Inferior parietal cortex (tissue), 1 donor: ENCODE results near the gene TFF2.

ENCODE experiments used
- DNase-seq: peaks from one replicate; pipeline ENCODE4 v3.0.0-alpha.2; 2016; ENCODE audit errors: extremely low spot score

TFF2 gene

GRCh38 chr21:42384156-42384945 is 33.6 kb upstream of the TFF2 start:
- no peak for DNase-seq

GRCh38 chr21:42383331-42383730 is 32.5 kb upstream of the TFF2 start:
- no peak for DNase-seq

- no peak for DNase-seq
These were observed 32.1 kb upstream of the TFF2 start for GRCh38 chr21:42382915-42383314.

GRCh38 chr21:42381347-42381984 is 30.7 kb upstream of the TFF2 start:
- no peak for DNase-seq

- no peak for DNase-seq
These were observed 28.8 kb upstream of the TFF2 start for GRCh38 chr21:42379426-42380215.

- no peak for DNase-seq
These were observed 27.6 kb upstream of the TFF2 start for GRCh38 chr21:42378418-42378817.

- no peak for DNase-seq
These were observed 27.2 kb upstream of the TFF2 start for GRCh38 chr21:42377951-42378340.

- DNase-seq = no peak
These were observed 26.6 kb upstream of the TFF2 start for GRCh38 chr21:42377211-42377950.

GRCh38 chr21:42376338-42376982 is 25.7 kb upstream of the TFF2 start:
- DNase-seq = no peak

GRCh38 chr21:42375966-42376337 is 25.2 kb upstream of the TFF2 start:
- DNase-seq = no peak

- DNase-seq = no peak
These were observed 24.7 kb upstream of the TFF2 start for GRCh38 chr21:42375506-42375905.

- DNase-seq = no peak
These were observed 24.2 kb upstream of the TFF2 start for GRCh38 chr21:42374864-42375499.

- no peak for DNase-seq
These were observed 23.7 kb upstream of the TFF2 start for GRCh38 chr21:42374457-42374856.

- DNase-seq = no peak
These were observed 23.2 kb upstream of the TFF2 start for GRCh38 chr21:42373908-42374455.

- no peak for DNase-seq
These were observed 22.6 kb upstream of the TFF2 start for GRCh38 chr21:42373196-42373907.

GRCh38 chr21:42370894-42371654 is 20.3 kb upstream of the TFF2 start:
- DNase-seq = no peak

- no peak for DNase-seq
These were observed 19.0 kb upstream of the TFF2 start for GRCh38 chr21:42369821-42370220.

- DNase-seq = no peak
These were observed 16.8 kb upstream of the TFF2 start for GRCh38 chr21:42367367-42368165.
